Sigmoid colon (tissue), 7 donors: ENCODE results near the gene FLVCR2. TPM values are rescaled to one million over a fixed set of nuclear protein-coding genes. Genes with fewer than 3 reads are reported as not detected.

Experiments used
- DNase-seq: peaks from one replicate; pipeline ENCODE4 v3.0.0-alpha.2; 2019
- H3K27ac ChIP-seq, 4 donors: fragments of 200-600 bp; sonication (generic); one replicate each; pipeline ENCODE4 v1.5.1; 2016 to 2019; ENCODE audit warnings: mild to moderate bottlenecking in 1 of 4
- H3K27me3 ChIP-seq, 3 donors: fragments of 200-600 bp; sonication (generic); one replicate each; pipeline ENCODE4 v1.5.1; 2019; ENCODE audit warnings: mild to moderate bottlenecking in 1 of 3
- H3K36me3 ChIP-seq, 4 donors: fragments of 200-600 bp; sonication (generic); one replicate each; pipeline ENCODE4 v1.5.1; 2016 to 2019
- H3K4me1 ChIP-seq, 4 donors: fragments of 200-600 bp; sonication (generic); one replicate each; pipeline ENCODE4 v1.5.1; 2017 to 2019
- H3K4me3 ChIP-seq, 4 donors: fragments of 200-600 bp; sonication (generic); one replicate each; pipeline ENCODE4 v1.5.1; 2017 to 2019; ENCODE audit warnings: mild to moderate bottlenecking in 2 of 4, moderate library complexity in 1 of 4
- H3K9me3 ChIP-seq, 4 donors: fragments of 200-600 bp in 3 of 4; sonication (generic) in 3 of 4; one replicate each; pipeline versions ENCODE4 v1.5.1 to v1.6.1; 2013 to 2019
- EP300 ChIP-seq, 4 donors: sonication (generic); formaldehyde crosslinking; IDR thresholded peaks; one replicate each; pipeline ENCODE4 v1.6.1; 2017; ENCODE audit warnings: antibody characterized with exemption in 4 of 4
- POLR2A ChIP-seq, 2 donors: fragments of 450-650 bp; IDR thresholded peaks; one replicate each; pipeline ENCODE4 v1.6.1; 2016; ENCODE audit warnings: antibody characterized with exemption in 2 of 2, mild to moderate bottlenecking in 2 of 2, moderate library complexity in 2 of 2
- POLR2AphosphoS5 ChIP-seq, 4 donors: sonication (generic); formaldehyde crosslinking; IDR thresholded peaks; one replicate each; pipeline ENCODE4 v1.6.1; 2017; ENCODE audit warnings: antibody characterized with exemption in 4 of 4
- WGBS, 2 donors: extraction: QIAGEN DNeasy Blood & Tissue Kit; methylation state at CpG; one replicate each; pipeline ENCODE4 v1.1.7; 2013; 5-methylcytosine and 5-hydroxymethylcytosine counted together
- intact Hi-C: fragments of 100-400 bp; cut with DNase I; formaldehyde crosslinking; loops from one replicate; pipeline ENCODE4 v1.15.1; 2023
- polyA plus RNA-seq, 3 donors: library from polyadenylated mRNA; stranded (reverse); fragments of 200-250 nt; gene quantifications; one replicate each; pipeline ENCODE4 v1.2.3, GENCODE V29; 2013
- total RNA-seq, 4 donors: library from RNA; depleted of rRNA; stranded (reverse); fragments of >200 nt; gene quantifications; one replicate each; pipeline ENCODE4 v1.1.0, GENCODE V29; 2016
- TF ChIP-seq, protein P1 (sequence below), 4 experiments: fragments of 450-650 bp in 3 of 4; fragments of 200-600 bp in 1 of 4; IDR thresholded peaks; one replicate each; pipeline ENCODE4 v1.5.1; 2016 to 2019; ENCODE audit warnings: antibody characterized with exemption in 4 of 4, mild to moderate bottlenecking in 3 of 4, moderate library complexity in 2 of 4
- donor health status: healthy with polysubstance abuse.
- donor health status: Bipolar disorder and iron deficiency.
- donor health status: healthy.

FLVCR2 gene
- total and polyA plus RNA-seq, 7 donors = 2.4 to 14.8 (median 3.0) TPM

GRCh38 chr14:75559045-75559444 lies 19.4 kb upstream of the FLVCR2 start:
- H3K9me3 ChIP-seq = no peaks in the 10 kb centered on the region
- 83 to 92% methylated on average over 6 of the region's 6 CpGs for WGBS, 2 donors
- intact Hi-C loops = no loop called here
- H3K27ac ChIP-seq = no peak overlapping the region
- peaks cover 0 to 22% (median 11%) of the 10 kb centered on the region in 4 donors for H3K4me1 ChIP-seq
- no peaks in the 10 kb centered on the region for H3K27me3 ChIP-seq
- TF ChIP-seq EP300 (IDR thresholded peaks at IDR 0.05) = no peak
- no peak for DNase-seq
- no peaks in the 10 kb centered on the region for H3K36me3 ChIP-seq
- no peak overlapping the region for H3K4me3 ChIP-seq

DNA sequence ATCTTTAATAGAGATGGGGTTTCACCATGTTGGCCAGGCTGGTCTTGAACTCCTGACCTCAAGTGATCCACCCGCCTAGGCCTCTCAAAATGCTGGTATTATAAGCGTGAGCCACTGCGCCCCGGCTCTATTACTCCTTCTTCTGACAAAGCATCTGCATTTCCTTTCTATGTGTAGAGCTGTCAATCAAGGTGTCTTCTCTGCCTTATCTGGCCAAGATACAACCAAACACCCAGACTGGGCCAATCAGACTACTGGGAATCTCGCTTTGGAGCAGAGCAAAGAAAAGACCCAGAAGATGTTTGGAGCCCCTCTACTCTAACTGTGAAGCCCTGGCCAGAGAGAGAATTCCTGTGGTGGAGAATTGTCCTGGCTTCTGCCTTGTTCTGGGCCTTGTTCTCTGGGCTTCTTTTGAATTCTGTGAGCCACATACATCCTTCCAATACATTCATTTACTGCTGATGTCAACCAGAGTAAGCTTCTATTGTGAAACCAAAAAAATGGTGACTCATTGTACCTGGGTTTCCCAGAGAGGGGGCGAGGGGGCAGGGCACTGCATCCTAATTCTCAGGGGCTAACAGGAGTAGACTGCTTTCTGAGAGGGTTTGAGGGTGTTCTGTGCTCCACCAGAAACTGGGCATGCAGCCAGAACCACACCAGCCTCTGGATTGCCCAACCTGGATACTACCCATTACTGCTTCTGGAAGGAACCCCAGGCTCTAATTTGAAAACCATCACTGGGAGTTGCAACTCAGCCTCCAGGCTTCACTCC lies 18.8 kb upstream of the FLVCR2 start:
- peaks cover 0 to 16% (median 6%) of the 10 kb centered on the region in 4 donors for H3K4me1 ChIP-seq
- intact Hi-C loops = loop anchor here (5.0 kb wide), 1 partner anchor 247 kb away; no protein-coding TSS in a partner anchor
- no peaks in the 10 kb centered on the region for H3K9me3 ChIP-seq
- DNase-seq = no peak
- H3K27me3 ChIP-seq = no peaks in the 10 kb centered on the region
- H3K4me3 ChIP-seq = no peak overlapping the region
- no peak overlapping the region for H3K27ac ChIP-seq
- H3K36me3 ChIP-seq = no peaks in the 10 kb centered on the region
- 89 to 91% methylated on average over 6 of the region's 6 CpGs for WGBS, 2 donors
- TF ChIP-seq, protein P1, sequence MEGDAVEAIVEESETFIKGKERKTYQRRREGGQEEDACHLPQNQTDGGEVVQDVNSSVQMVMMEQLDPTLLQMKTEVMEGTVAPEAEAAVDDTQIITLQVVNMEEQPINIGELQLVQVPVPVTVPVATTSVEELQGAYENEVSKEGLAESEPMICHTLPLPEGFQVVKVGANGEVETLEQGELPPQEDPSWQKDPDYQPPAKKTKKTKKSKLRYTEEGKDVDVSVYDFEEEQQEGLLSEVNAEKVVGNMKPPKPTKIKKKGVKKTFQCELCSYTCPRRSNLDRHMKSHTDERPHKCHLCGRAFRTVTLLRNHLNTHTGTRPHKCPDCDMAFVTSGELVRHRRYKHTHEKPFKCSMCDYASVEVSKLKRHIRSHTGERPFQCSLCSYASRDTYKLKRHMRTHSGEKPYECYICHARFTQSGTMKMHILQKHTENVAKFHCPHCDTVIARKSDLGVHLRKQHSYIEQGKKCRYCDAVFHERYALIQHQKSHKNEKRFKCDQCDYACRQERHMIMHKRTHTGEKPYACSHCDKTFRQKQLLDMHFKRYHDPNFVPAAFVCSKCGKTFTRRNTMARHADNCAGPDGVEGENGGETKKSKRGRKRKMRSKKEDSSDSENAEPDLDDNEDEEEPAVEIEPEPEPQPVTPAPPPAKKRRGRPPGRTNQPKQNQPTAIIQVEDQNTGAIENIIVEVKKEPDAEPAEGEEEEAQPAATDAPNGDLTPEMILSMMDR (IDR thresholded peaks at IDR 0.05) = no peak
- no peak for TF ChIP-seq EP300 (IDR thresholded peaks at IDR 0.05)
- TF ChIP-seq POLR2A (IDR thresholded peaks at IDR 0.05) = no peak
- TF ChIP-seq POLR2AphosphoS5 (IDR thresholded peaks at IDR 0.05) = no peak

DNA sequence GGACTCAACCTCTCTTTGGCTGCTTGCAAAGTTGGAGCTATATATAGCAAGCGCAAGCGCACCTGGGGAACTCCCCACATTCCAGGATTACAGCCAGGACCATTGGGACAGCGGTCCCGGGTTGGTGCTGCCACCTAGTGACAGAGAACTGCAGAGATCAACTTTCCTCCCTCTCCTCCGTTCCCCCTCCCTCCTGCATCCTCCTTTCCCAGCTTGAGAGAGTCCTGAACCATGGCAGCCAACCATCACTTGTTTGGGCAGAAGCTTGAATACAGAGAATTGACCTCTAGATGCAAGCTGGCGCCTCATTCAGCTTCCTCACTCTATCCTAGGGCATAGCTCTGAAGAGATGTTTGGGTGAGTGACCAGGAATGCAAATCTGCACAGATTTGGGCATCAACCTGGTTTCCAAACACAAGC lies 17.4 kb upstream of the FLVCR2 start:
- peak; percentile 73 for DNase-seq
- H3K36me3 ChIP-seq = no peaks in the 10 kb centered on the region
- WGBS, 2 donors = 2 to 6% methylated on average over 6 of the region's 6 CpGs
- no peak for TF ChIP-seq EP300 (IDR thresholded peaks at IDR 0.05)
- TF ChIP-seq POLR2AphosphoS5 (IDR thresholded peaks at IDR 0.05) = peak in 1 of 4 donors; percentile 11
- TF ChIP-seq, protein P1 (IDR thresholded peaks at IDR 0.05) = peak; percentile 29 to 71 (median 54)
- TF ChIP-seq POLR2A (IDR thresholded peaks at IDR 0.05) = no peak
- H3K4me3 ChIP-seq = no peak overlapping the region
- no peak overlapping the region for H3K27ac ChIP-seq
- H3K27me3 ChIP-seq = no peaks in the 10 kb centered on the region
- peaks cover 0 to 14% (median 6%) of the 10 kb centered on the region in 4 donors for H3K4me1 ChIP-seq
- intact Hi-C loops = loop anchor here (5.0 kb wide), 1 partner anchor 249 kb away; no protein-coding TSS in a partner anchor
- no peaks in the 10 kb centered on the region for H3K9me3 ChIP-seq

GRCh38 chr14:75562089-75562488 lies 16.3 kb upstream of the FLVCR2 start:
- TF ChIP-seq POLR2AphosphoS5 (IDR thresholded peaks at IDR 0.05) = no peak
- no peak for TF ChIP-seq EP300 (IDR thresholded peaks at IDR 0.05)
- TF ChIP-seq, protein P1 (IDR thresholded peaks at IDR 0.05) = no peak
- no peak for TF ChIP-seq POLR2A (IDR thresholded peaks at IDR 0.05)
- Histone ChIP-seq H3K36me3 (no peaks in the 10 kb centered on the region), H3K4me1 (peaks cover 0 to 14% (median 6%) of the 10 kb centered on the region in 4 donors), H3K27ac (no peak overlapping the region), H3K4me3 (no peak overlapping the region), H3K27me3 (no peaks in the 10 kb centered on the region), H3K9me3 (no peaks in the 10 kb centered on the region)
- intact Hi-C loops = loop anchor here (5.0 kb wide), 1 partner anchor 250 kb away; no protein-coding TSS in a partner anchor
- no peak for DNase-seq
- 48 to 64% methylated on average over 7 of the region's 7 CpGs for WGBS, 2 donors

GRCh38 chr14:75562489-75562888 lies 15.9 kb upstream of the FLVCR2 start:
- Histone ChIP-seq H3K36me3 (no peaks in the 10 kb centered on the region), H3K4me3 (no peak overlapping the region), H3K4me1 (peaks cover 0 to 14% (median 6%) of the 10 kb centered on the region in 4 donors), H3K27me3 (peaks cover 0 to under 1% (median 0%) of the 10 kb centered on the region in 3 donors), H3K9me3 (no peaks in the 10 kb centered on the region), H3K27ac (no peak overlapping the region)
- WGBS, 2 donors = 69 to 77% methylated on average over 4 of the region's 4 CpGs
- intact Hi-C loops = loop anchor here (5.0 kb wide), 1 partner anchor 250 kb away; no protein-coding TSS in a partner anchor
- no peak for DNase-seq
- no peak for TF ChIP-seq POLR2A (IDR thresholded peaks at IDR 0.05)
- no peak for TF ChIP-seq EP300 (IDR thresholded peaks at IDR 0.05)
- no peak for TF ChIP-seq POLR2AphosphoS5 (IDR thresholded peaks at IDR 0.05)
